Left colon (tissue), 2 donors: ENCODE results near the gene MUC5B. TPM values are rescaled to one million over a fixed set of nuclear protein-coding genes. Genes with fewer than 3 reads are reported as not detected.

Experiments
- ATAC-seq: fragments of 200-7000 bp; cut with Tn5 transposase; one replicate; pipeline ENCODE4 v1.9.1; 2020; ENCODE audit warnings: mild to moderate bottlenecking, moderate library complexity
- DNase-seq, 2 donors: peaks; one replicate each; pipeline ENCODE4 v3.0.0-alpha.2; 2020
- intact Hi-C, 2 donors: fragments of 100-400 bp; cut with DNase I in 1 of 2; cut with micrococcal nuclease in 1 of 2; formaldehyde crosslinking; loops; one replicate each; pipeline versions ENCODE4 v1.11.2 to v1.14.0; 2022; cut with DNase I, micrococcal nuclease
- total RNA-seq, 2 donors: library from RNA; stranded (reverse); fragmentation: NEBNext Ultra II Directional; extraction: Animal tissue kit (Norgen Biotek cat#: 25700); gene quantifications; one replicate each; pipeline ENCODE4 v1.2.1, GENCODE V29; 2021
- donor health status: DM: no; HTN: no; CAD: no.
- donor health status: DM: yes; HTN: yes; CAD: no.

MUC5B gene
- total RNA-seq, 2 donors from 2014 or later, result 258 to 369 TPM

- ATAC-seq (no peak), DNase-seq (no peak)
- intact Hi-C loops, result no loop called here
Observed at GRCh38 chr11:1283091-1283511, 60.2 kb downstream of the MUC5B start.

- intact Hi-C loops, result no loop called here
- no peak for ATAC-seq
Observed at GRCh38 chr11:1283906-1284305, 61.0 kb downstream of the MUC5B start.

GRCh38 chr11:1285316-1285744 lies 62.5 kb downstream of the MUC5B start:
- ATAC-seq, result no peak
- no peak for DNase-seq
- intact Hi-C loops, result no loop called here

More at GRCh38 chr11:1283906-1284305, 61.0 kb downstream of the MUC5B start:
- no peak for DNase-seq

GRCh38 chr11:1285876-1286275 lies 63.0 kb downstream of the MUC5B start:
- intact Hi-C loops, result no loop called here
- DNase-seq (no peak), ATAC-seq (no peak)

- intact Hi-C loops, result no loop called here
- DNase-seq (no peak), ATAC-seq (no peak)
Observed at GRCh38 chr11:1287928-1288327, 65.1 kb downstream of the MUC5B start.

- no peak for DNase-seq
- ATAC-seq, result no peak
- intact Hi-C loops, result no loop called here
Observed at GRCh38 chr11:1288426-1289151, 65.7 kb downstream of the MUC5B start.

GRCh38 chr11:1289211-1289935 lies 66.5 kb downstream of the MUC5B start:
- intact Hi-C loops, result no loop called here
- ATAC-seq (no peak), DNase-seq (no peak)

GRCh38 chr11:1290052-1291040 lies 67.5 kb downstream of the MUC5B start:
- DNase-seq (no peak), ATAC-seq (no peak)
- intact Hi-C loops, result no loop called here

GRCh38 chr11:1291295-1292017 lies 68.6 kb downstream of the MUC5B start:
- intact Hi-C loops, result no loop called here
- DNase-seq (peak in 1 of 2 donors; percentile 1), ATAC-seq (no peak)

GRCh38 chr11:1292018-1292643 lies 69.3 kb downstream of the MUC5B start:
- intact Hi-C loops, result no loop called here
- DNase-seq (no peak), ATAC-seq (no peak)

GRCh38 chr11:1292644-1293618 lies 70.1 kb downstream of the MUC5B start:
- DNase-seq (peak in 1 of 2 donors; percentile 5), ATAC-seq (no peak)
- intact Hi-C loops, result no loop called here

- peak in 1 of 2 donors; percentile 56 for DNase-seq
- ATAC-seq, result peak; percentile 70
- intact Hi-C loops, result no loop called here
Observed at GRCh38 chr11:1293619-1294015, 70.8 kb downstream of the MUC5B start.

- ATAC-seq, result no peak
Observed at GRCh38 chr11:1295086-1295485, 72.2 kb downstream of the MUC5B start.

GRCh38 chr11:1295591-1295990 lies 72.7 kb downstream of the MUC5B start:
- ATAC-seq (no peak), DNase-seq (peak in 1 of 2 donors; percentile 2)
- intact Hi-C loops, result no loop called here

More at GRCh38 chr11:1295086-1295485, 72.2 kb downstream of the MUC5B start:
- DNase-seq, result peak in 1 of 2 donors; percentile 1
- intact Hi-C loops, result no loop called here

GRCh38 chr11:1296287-1296686 lies 73.4 kb downstream of the MUC5B start:
- no peak for ATAC-seq
- peak in 1 of 2 donors; percentile 1 for DNase-seq
- intact Hi-C loops, result no loop called here

- no peak for DNase-seq
- intact Hi-C loops, result no loop called here
- ATAC-seq, result no peak
Observed at GRCh38 chr11:1297011-1297575, 74.2 kb downstream of the MUC5B start.
